HepG2 (cell line): Measurements from ENCODE around the gene NARF. TPM values are rescaled to one million over a fixed set of nuclear protein-coding genes. Genes with fewer than 3 reads are reported as not detected.

Experiments
- AKNA ChIP-seq: sonication (generic); formaldehyde crosslinking; IDR thresholded peaks from 2 replicates; pipeline ENCODE4 v1.4.0; 2020; ENCODE audit warnings: missing genetic modification reagents, borderline replicate concordance
- IRX3 ChIP-seq: sonication (generic); formaldehyde crosslinking; IDR thresholded peaks from 2 replicates; pipeline ENCODE4 v1.8.1; 2023; ENCODE audit warnings: mild to moderate bottlenecking, low read depth, missing genetic modification reagents, borderline replicate concordance
- MAZ ChIP-seq, 2 experiments: sonication (generic) in 1 of 2; formaldehyde crosslinking in 1 of 2; IDR thresholded peaks; 2 replicates each; pipeline versions ENCODE4 v1.5.0 to v1.6.1; 2012 to 2020; ENCODE audit warnings: low read depth in 2 of 2, mild to moderate bottlenecking in 2 of 2, borderline replicate concordance in 1 of 2, improper control_type of control experiment in 1 of 2, low read length in 1 of 2, missing genetic modification reagents in 1 of 2, moderate library complexity in 1 of 2
- PAX8 ChIP-seq: sonication (generic); formaldehyde crosslinking; IDR thresholded peaks from 2 replicates; pipeline ENCODE4 v1.8.0; 2022; ENCODE audit warnings: mild to moderate bottlenecking, missing genetic modification reagents, borderline replicate concordance
- U2AF2 ChIP-seq: fragments of 200-400 bp; formaldehyde crosslinking; IDR thresholded peaks from 2 replicates; pipeline ENCODE4 v1.6.1; 2017; ENCODE audit warnings: low read depth, mild to moderate bottlenecking, low read length
- polyA plus RNA-seq, 8 experiments: library from polyadenylated mRNA; depleted of rRNA in 3 of 8; stranded (reverse) in 7 of 8; unstranded in 1 of 8; fragments of >200 nt; fragmentation: Illumina TruSeq in 4 of 8; extraction: Trizol in 4 of 8; gene quantifications; 2 replicates each; pipeline versions ENCODE4 v1.2.1 to v1.2.3, GENCODE V29; 2011 to 2016; ENCODE audit warnings: low read depth in 4 of 8, missing spikeins in 1 of 8, mixed read lengths in 1 of 8; ENCODE audit not compliant: insufficient read depth in 1 of 8
- total RNA-seq, 5 experiments: library from RNA; depleted of rRNA; stranded (reverse); fragments of >200 nt; fragmentation: Illumina TruSeq; extraction: Trizol; gene quantifications; 2 replicates each; pipeline ENCODE4 v1.2.3, GENCODE V29; 2016; ENCODE audit warnings: low read depth in 1 of 5
- TF ChIP-seq, protein P1 (sequence below): sonication (generic); formaldehyde crosslinking; IDR thresholded peaks from 2 replicates; pipeline ENCODE4 v1.5.1; 2020; ENCODE audit warnings: mild to moderate bottlenecking, missing genetic modification reagents, borderline replicate concordance
- TF ChIP-seq, protein P2 (sequence below): sonication (generic); formaldehyde crosslinking; IDR thresholded peaks from 2 replicates; pipeline ENCODE4 v1.5.0; 2020; ENCODE audit warnings: mild to moderate bottlenecking, missing genetic modification reagents
- TF ChIP-seq, protein P3 (sequence below): sonication (generic); formaldehyde crosslinking; IDR thresholded peaks from 2 replicates; pipeline ENCODE4 v1.5.1; 2020; ENCODE audit warnings: missing genetic modification reagents, mild to moderate bottlenecking, borderline replicate concordance
- TF ChIP-seq, protein P4 (sequence below): sonication (generic); formaldehyde crosslinking; IDR thresholded peaks from 2 replicates; pipeline ENCODE4 v1.4.0; 2020; ENCODE audit warnings: missing genetic modification reagents

Gene NARF
- total and polyA plus RNA-seq, 2 of the 13 experiments (the other 11 are each of a cell fraction or from before 2014, with no cell fraction given): 61.1 to 144 TPM

DNA sequence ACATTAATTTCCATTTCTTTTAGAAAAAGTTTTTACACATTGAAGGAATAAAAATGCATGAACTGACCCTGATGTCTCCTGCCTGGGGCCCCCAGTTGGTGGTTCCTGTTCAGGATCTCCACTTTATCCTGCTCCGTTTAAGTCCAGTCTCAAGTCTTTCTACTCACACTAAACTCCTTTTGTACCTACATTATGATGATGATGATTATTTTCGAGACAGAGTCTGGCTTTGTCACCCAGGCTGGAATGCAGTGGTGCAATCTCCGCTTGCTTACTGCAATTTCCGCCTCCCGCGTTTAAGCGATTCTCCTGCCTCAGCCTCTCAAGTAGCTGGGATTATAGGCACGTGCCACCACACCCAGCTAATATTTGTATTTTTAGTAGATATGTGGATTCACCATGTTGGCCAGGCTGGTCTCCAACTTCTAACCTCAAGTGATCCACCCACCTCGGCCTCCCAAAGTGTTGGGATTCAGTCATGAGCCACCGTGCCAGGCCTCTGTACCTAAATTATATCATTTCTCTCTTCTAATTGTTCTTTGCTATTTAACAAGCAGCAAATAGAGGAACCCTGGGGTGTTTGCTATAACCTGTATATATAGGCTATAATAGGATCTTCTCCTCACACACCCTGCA is 58.8 kb downstream of the NARF start (continued):
- TF ChIP-seq AKNA (CRISPR knock-in tag): no peak
- no peak for TF ChIP-seq MAZ (IDR thresholded peaks at IDR 0.05; ENCODE audit: borderline replicate concordance, low read depth, low read length)
- TF ChIP-seq MAZ (CRISPR knock-in tag; IDR thresholded peaks at IDR 0.05; ENCODE audit: low read depth): peak; percentile 63; the same call in 1 of the 2 replicates
- TF ChIP-seq PAX8 (CRISPR knock-in tag): no peak
- TF ChIP-seq, protein P1, sequence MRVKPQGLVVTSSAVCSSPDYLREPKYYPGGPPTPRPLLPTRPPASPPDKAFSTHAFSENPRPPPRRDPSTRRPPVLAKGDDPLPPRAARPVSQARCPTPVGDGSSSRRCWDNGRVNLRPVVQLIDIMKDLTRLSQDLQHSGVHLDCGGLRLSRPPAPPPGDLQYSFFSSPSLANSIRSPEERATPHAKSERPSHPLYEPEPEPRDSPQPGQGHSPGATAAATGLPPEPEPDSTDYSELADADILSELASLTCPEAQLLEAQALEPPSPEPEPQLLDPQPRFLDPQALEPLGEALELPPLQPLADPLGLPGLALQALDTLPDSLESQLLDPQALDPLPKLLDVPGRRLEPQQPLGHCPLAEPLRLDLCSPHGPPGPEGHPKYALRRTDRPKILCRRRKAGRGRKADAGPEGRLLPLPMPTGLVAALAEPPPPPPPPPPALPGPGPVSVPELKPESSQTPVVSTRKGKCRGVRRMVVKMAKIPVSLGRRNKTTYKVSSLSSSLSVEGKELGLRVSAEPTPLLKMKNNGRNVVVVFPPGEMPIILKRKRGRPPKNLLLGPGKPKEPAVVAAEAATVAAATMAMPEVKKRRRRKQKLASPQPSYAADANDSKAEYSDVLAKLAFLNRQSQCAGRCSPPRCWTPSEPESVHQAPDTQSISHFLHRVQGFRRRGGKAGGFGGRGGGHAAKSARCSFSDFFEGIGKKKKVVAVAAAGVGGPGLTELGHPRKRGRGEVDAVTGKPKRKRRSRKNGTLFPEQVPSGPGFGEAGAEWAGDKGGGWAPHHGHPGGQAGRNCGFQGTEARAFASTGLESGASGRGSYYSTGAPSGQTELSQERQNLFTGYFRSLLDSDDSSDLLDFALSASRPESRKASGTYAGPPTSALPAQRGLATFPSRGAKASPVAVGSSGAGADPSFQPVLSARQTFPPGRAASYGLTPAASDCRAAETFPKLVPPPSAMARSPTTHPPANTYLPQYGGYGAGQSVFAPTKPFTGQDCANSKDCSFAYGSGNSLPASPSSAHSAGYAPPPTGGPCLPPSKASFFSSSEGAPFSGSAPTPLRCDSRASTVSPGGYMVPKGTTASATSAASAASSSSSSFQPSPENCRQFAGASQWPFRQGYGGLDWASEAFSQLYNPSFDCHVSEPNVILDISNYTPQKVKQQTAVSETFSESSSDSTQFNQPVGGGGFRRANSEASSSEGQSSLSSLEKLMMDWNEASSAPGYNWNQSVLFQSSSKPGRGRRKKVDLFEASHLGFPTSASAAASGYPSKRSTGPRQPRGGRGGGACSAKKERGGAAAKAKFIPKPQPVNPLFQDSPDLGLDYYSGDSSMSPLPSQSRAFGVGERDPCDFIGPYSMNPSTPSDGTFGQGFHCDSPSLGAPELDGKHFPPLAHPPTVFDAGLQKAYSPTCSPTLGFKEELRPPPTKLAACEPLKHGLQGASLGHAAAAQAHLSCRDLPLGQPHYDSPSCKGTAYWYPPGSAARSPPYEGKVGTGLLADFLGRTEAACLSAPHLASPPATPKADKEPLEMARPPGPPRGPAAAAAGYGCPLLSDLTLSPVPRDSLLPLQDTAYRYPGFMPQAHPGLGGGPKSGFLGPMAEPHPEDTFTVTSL: 0 out of 2 replicates have a peak, but pooled peaks have one; percentile 46
- TF ChIP-seq, protein P2, sequence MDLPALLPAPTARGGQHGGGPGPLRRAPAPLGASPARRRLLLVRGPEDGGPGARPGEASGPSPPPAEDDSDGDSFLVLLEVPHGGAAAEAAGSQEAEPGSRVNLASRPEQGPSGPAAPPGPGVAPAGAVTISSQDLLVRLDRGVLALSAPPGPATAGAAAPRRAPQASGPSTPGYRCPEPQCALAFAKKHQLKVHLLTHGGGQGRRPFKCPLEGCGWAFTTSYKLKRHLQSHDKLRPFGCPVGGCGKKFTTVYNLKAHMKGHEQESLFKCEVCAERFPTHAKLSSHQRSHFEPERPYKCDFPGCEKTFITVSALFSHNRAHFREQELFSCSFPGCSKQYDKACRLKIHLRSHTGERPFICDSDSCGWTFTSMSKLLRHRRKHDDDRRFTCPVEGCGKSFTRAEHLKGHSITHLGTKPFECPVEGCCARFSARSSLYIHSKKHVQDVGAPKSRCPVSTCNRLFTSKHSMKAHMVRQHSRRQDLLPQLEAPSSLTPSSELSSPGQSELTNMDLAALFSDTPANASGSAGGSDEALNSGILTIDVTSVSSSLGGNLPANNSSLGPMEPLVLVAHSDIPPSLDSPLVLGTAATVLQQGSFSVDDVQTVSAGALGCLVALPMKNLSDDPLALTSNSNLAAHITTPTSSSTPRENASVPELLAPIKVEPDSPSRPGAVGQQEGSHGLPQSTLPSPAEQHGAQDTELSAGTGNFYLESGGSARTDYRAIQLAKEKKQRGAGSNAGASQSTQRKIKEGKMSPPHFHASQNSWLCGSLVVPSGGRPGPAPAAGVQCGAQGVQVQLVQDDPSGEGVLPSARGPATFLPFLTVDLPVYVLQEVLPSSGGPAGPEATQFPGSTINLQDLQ: no peak
- TF ChIP-seq, protein P3, sequence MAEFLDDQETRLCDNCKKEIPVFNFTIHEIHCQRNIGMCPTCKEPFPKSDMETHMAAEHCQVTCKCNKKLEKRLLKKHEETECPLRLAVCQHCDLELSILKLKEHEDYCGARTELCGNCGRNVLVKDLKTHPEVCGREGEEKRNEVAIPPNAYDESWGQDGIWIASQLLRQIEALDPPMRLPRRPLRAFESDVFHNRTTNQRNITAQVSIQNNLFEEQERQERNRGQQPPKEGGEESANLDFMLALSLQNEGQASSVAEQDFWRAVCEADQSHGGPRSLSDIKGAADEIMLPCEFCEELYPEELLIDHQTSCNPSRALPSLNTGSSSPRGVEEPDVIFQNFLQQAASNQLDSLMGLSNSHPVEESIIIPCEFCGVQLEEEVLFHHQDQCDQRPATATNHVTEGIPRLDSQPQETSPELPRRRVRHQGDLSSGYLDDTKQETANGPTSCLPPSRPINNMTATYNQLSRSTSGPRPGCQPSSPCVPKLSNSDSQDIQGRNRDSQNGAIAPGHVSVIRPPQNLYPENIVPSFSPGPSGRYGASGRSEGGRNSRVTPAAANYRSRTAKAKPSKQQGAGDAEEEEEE (CRISPR knock-in tag): no peak
- no peak for TF ChIP-seq U2AF2
- no peak for TF ChIP-seq IRX3 (CRISPR knock-in tag)
- TF ChIP-seq, protein P4, sequence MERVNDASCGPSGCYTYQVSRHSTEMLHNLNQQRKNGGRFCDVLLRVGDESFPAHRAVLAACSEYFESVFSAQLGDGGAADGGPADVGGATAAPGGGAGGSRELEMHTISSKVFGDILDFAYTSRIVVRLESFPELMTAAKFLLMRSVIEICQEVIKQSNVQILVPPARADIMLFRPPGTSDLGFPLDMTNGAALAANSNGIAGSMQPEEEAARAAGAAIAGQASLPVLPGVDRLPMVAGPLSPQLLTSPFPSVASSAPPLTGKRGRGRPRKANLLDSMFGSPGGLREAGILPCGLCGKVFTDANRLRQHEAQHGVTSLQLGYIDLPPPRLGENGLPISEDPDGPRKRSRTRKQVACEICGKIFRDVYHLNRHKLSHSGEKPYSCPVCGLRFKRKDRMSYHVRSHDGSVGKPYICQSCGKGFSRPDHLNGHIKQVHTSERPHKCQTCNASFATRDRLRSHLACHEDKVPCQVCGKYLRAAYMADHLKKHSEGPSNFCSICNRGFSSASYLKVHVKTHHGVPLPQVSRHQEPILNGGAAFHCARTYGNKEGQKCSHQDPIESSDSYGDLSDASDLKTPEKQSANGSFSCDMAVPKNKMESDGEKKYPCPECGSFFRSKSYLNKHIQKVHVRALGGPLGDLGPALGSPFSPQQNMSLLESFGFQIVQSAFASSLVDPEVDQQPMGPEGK (CRISPR knock-in tag): peak; percentile 79; the same call in 1 of the 2 replicates
